Fibroblast of skin of left biceps (primary cell): ENCODE results near the gene PCID2.

Source experiments
- DNase-seq, 2 experiments: peaks; one replicate each; pipeline ENCODE4 v3.0.0-alpha.2; 2013; ENCODE audit warnings: low read depth in 2 of 2

Gene PCID2

DNA sequence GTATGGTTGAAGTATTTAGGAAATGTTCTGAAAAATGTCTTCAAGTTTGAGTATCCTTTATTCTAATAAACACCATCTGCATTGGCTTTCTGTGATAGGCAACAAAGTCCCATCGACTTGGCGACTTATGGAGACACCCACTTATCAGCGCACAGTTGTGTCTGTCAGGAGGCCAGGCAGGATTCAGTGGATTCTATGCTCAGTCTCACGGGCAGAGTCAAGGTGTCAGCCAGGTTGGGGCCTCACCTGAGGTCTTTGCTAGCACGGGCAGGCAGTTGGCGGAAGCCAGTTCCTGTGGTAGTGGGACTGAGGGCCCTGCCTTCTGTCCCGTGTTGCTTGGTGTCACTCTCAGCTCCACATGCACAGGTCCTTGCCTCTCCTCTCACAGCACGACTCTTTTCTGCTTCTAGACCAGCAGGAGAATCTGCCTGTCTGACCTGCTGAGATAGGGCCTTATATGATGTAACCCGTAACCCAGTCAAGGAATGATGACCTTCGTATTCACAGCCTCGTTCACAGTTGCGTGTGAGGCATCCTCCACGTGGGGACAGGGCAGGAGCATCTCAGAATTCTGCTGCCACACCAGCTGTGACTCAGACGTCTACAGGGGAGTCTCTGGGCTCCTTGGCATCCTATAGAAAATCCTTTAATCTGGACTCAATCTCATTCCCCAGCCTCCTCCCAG is 10.9 kb upstream of the PCID2 start:
- no peak for DNase-seq

DNA sequence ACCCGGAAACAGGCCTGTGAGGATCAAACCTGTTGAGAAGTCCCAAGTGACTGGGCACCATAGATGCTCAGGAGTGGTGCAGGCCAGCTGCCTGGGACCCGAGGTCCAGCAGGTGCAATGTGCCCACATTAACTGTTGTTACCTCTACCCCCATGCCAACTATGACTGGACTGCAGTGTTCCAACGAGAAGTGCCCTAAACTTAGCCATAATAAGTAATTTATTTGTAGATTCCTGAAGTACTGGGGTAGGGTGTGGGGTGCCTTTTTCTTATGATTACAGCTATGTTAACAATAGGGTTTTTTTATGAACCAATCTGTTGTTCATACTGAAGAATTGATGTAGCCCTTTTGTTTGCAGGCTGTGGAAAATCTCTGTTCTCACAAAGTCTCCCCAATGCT is 10.1 kb upstream of the PCID2 start:
- no peak for DNase-seq

GRCh38 chr13:113216254-113217048 is 8.0 kb upstream of the PCID2 start:
- DNase-seq = no peak

DNA sequence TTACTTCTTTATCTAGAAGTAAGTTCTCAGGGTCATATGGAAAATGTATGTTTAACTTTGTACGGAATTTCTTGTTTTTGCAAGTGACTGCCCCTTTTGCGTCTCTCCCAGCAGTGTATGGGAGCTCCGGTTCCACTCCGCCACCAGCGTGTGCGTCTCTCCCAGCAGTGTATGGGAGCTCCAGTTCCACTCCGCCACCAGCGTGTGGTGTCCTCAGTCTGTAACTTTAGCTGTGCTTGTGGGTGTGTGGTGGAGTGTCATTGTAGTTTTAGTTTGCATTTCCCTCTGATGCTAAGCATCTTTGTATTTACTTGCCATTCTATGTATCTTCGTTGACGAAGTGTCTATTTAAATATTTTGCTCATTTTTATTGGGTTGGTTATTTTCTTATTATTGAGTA is 3.3 kb upstream of the PCID2 start:
- DNase-seq = no peak

DNA sequence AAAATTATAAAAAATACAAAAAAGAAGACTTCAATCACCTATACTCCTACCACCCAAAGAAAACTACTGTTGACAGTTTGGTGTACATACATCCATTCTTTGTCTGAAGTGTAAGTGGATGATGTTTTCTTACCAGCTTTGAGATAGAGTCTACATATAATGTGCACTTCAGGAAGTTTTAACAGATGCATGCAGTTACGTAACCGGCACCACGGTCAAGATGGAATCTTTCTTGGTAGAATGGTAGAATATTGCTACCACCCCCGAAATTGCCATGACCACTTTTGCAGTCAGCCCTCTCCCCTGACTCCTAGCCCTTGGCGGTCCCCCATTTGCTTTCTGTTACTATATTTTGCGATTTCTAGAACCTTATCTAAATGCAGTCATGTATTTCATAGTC is 2.4 kb upstream of the PCID2 start:
- DNase-seq = no peak

- no peak for DNase-seq
Observed at GRCh38 chr13:113209759-113210421, 1.4 kb upstream of the PCID2 start.

DNA sequence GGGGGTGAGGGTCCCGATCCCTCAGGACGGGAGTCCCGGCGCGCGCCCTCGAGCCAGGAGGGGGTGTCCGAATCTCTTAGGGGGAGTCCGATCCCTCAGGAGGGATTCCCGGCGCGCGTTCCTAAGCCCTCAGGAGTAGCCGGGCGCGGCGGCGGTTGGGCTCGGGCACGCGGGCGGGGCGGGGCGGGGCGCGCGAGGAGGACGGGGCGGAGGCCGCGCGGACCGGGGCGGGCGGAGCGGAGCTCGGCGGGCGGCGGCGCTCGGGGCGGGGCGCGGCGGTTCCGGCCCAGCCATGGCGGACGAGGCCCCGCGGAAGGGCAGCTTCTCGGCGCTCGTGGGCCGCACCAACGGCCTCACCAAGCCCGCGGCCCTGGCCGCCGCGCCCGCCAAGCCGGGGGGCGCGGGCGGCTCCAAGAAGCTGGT is 878 bp upstream of the PCID2 start, which contains the start of gene CUL4A:
Gene CUL4A, plus strand, starts transcription at position 278 of the 423 bp plus-strand sequence. Its CDS starts 15 bp downstream, at position 293.
- DNase-seq = peak; percentile 43 to 61

- DNase-seq = no peak
Observed at GRCh38 chr13:113207890-113208420, 514 bp downstream of the PCID2 start.

- DNase-seq = no peak
Observed at GRCh38 chr13:113207460-113207859, 1.0 kb downstream of the PCID2 start.

DNA sequence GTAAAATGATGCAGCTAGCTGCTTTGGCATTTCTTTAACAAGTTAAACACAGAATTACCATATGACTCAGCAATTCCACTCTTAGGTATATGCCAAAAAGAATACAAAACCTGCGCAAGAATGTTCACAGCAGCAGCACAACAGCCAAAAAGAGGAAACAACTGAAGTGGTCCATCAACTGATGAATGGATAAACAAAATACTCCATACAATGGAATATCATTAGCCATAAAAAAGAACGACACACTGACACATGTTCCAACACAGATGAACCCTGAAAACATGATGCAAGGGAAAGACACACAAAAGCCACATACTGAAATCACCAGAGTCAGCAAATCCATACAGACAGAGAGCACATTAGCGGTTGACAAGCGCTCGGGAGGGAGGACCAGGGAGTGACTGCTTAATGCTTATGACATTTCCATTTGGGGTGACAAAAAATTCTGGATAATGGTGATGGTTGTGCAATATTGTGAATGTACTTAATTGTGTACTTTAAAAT is 3.0 kb downstream of the PCID2 start:
- DNase-seq = no peak

- no peak for DNase-seq
Observed at GRCh38 chr13:113204378-113204734, 4.1 kb downstream of the PCID2 start.

DNA sequence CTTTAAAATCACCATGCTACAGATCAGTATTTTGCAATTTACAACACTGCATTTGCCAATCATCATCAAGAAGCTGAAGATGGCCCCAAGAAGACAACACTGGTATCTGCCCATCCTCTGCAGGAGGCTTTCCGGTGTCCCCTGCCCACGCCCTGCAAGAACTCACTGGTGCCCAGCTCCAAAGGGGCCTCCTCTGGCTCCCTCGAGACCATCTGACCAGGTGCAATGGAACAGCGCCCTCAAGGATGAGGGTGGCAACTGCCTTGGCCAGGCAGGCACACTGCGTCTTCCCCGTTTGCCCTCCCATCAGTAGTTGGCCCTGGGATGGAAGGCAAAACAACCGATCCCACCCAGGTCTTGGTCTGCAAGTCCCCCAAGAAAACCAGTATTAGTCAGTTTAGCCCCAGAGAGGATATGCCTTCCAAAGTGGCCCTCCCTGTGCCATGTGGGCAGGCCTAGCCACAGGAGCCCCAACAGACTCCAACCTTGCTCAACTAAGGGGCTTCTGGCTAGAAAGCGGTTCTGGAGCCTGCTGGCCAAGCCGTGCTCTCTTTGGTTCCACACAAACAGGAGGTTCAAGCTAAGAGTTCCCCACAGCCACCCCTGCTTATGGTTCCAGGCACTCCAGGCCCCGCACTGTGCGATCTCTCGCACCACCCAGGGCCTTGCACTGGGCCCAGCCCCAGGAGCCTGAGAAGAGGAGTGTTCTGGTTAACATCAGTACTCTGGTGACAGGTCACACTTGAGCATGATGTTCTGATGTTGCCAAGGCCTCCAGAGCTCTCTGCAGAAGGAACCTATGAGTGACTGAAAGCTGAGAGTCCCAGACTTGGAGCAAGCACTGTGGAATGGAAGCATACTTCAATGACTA is 4.7 kb downstream of the PCID2 start:
- no peak for DNase-seq

DNA sequence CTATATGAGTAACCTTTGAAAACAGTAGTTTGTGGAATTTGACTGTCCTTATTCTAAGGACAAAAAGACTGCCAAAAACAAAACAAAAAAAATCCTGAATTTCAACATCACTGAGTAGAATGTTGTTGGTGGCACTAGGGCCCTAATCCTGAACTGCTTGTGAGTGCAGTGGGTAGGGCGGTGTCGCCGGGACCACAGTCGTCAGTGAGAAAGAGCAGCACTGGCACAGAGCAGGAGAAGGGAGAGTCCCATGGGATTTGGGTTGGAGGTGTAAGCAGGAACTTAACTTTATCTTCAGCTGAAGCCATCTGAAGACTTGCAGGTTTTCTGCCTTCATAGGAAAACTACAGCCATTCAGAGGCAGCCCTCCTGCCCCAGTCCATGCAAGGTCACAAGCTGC is 5.6 kb downstream of the PCID2 start:
- no peak for DNase-seq

DNA sequence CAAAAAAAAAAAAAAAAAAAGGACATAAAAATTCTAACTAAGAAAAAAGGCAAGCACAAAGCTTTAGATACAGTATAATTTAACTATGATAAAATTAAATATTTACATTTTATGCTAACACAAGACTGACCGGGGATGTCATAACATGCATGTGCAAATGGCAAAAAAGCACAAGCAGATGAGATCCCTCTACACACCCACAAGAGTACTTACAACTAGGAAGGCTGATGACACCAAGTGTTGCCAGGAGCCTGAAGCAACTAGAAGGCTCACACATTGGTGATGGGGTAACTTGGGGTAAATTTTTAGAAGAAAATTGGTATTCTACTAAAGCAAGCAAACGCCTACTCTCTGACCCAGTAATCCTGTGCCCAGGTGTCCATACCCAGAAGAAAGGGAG is 6.7 kb downstream of the PCID2 start:
- DNase-seq = no peak

- no peak for DNase-seq
Observed at GRCh38 chr13:113196970-113197737, 11.3 kb downstream of the PCID2 start.

DNA sequence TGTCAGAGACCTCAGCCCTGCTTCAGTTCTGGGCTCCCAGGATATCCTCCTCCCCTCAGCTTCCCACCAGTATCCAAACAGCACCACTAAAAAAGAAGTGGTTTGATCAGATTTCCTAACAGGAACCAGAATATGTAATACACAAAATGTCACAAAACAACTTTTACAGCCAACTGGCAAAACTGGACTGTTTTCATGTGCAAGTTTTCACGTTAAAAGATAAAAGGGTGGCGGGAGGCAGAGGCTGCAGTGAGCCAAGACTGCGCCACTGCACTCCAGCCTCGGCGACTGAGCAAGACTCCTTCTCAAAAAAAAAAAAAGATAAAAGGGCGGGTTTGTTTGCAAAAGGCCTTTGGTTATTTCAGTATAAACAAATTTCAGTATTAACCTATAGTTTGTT is 13.1 kb downstream of the PCID2 start:
- DNase-seq = no peak

DNA sequence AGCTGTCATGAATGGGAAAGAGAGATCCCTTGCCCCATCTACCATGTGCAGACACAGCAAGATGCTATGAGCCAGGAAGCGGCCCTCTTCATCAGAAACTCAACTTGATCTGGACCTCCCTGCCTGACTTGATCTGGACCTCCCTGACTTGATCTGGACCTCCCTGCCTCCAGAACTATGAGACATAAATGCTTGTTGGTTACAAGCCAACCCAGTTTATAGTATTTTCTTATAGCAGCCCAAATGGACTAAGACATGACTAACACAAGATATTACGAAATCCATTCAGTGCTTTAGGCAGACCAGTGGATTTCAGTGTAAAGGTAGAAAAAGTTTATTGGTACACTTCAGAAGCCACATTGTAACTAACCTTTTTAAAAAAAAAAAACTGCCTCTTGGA is 15.6 kb downstream of the PCID2 start:
- no peak for DNase-seq

- no peak for DNase-seq
Observed at GRCh38 chr13:113192279-113192678, 16.2 kb downstream of the PCID2 start.

- no peak for DNase-seq
Observed at GRCh38 chr13:113190181-113190580, 18.3 kb downstream of the PCID2 start.

GRCh38 chr13:113187883-113188665 is 20.4 kb downstream of the PCID2 start:
- DNase-seq = no peak
